ENCODE measurements around the gene COL17A1.

Gene COL17A1

GRCh38 chr10:104036069-104036384 lies 49.7 kb downstream of the COL17A1 start:
- H3K27me3 ChIP-seq (ENCODE audit: insufficient read depth, low read length): no peaks in the 10 kb centered on the region
- H3K36me3 ChIP-seq (ENCODE audit: insufficient read depth, low read length): no peaks in the 10 kb centered on the region
- H4K20me1 ChIP-seq (ENCODE audit: insufficient read depth, low read length): no peaks in the 10 kb centered on the region
- H3K9me3 ChIP-seq (ENCODE audit: low read length): no peaks in the 10 kb centered on the region
- no peaks in the 10 kb centered on the region for H3F3A ChIP-seq (ENCODE audit: insufficient read depth, low read length)
- H3K4me3 ChIP-seq (ENCODE audit: low read depth, low read length, poor library complexity, severe bottlenecking): no peak overlapping the region
- H3K27ac ChIP-seq (ENCODE audit: low read depth, low read length, poor library complexity, severe bottlenecking): no peak overlapping the region
- TF ChIP-seq CTCF (IDR thresholded peaks at IDR 0.05; ENCODE audit: low read length) (no peak), EZH2 (IDR thresholded peaks at IDR 0.05; ENCODE audit: borderline replicate concordance, low read length) (no peak)
- no peak overlapping the region for H2AFZ ChIP-seq (ENCODE audit: low read length)
- no peaks in the 10 kb centered on the region for H3K79me2 ChIP-seq (ENCODE audit: insufficient read depth, low read length)
- no peaks in the 10 kb centered on the region for H3K4me1 ChIP-seq (ENCODE audit: insufficient read depth, low read length, severe bottlenecking)
- H3K4me2 ChIP-seq (ENCODE audit: low read length): no peak overlapping the region
- no peak overlapping the region for H3K9ac ChIP-seq (ENCODE audit: low read length)
- H3K9me2 ChIP-seq (ENCODE audit: low read depth, low read length): no peaks in the 10 kb centered on the region

GRCh38 chr10:104035194-104036068 lies 50.2 kb downstream of the COL17A1 start:
- H3K9ac ChIP-seq (ENCODE audit: low read length): no peak overlapping the region
- H3K4me2 ChIP-seq (ENCODE audit: low read length): no peak overlapping the region
- no peak overlapping the region for H3K4me3 ChIP-seq (ENCODE audit: low read depth, low read length, poor library complexity, severe bottlenecking)
- H3K36me3 ChIP-seq (ENCODE audit: insufficient read depth, low read length): no peaks in the 10 kb centered on the region
- TF ChIP-seq CTCF (IDR thresholded peaks at IDR 0.05; ENCODE audit: low read length) (no peak), EZH2 (IDR thresholded peaks at IDR 0.05; ENCODE audit: borderline replicate concordance, low read length) (no peak)
- no peaks in the 10 kb centered on the region for H3K9me2 ChIP-seq (ENCODE audit: low read depth, low read length)
- no peaks in the 10 kb centered on the region for H3K27me3 ChIP-seq (ENCODE audit: insufficient read depth, low read length)
- H3K4me1 ChIP-seq (ENCODE audit: insufficient read depth, low read length, severe bottlenecking): no peaks in the 10 kb centered on the region
- no peak overlapping the region for H3K27ac ChIP-seq (ENCODE audit: low read depth, low read length, poor library complexity, severe bottlenecking)
- no peaks in the 10 kb centered on the region for H3K9me3 ChIP-seq (ENCODE audit: low read length)
- no peaks in the 10 kb centered on the region for H4K20me1 ChIP-seq (ENCODE audit: insufficient read depth, low read length)
- H3K79me2 ChIP-seq (ENCODE audit: insufficient read depth, low read length): no peaks in the 10 kb centered on the region
- H3F3A ChIP-seq (ENCODE audit: insufficient read depth, low read length): no peaks in the 10 kb centered on the region
- no peak overlapping the region for H2AFZ ChIP-seq (ENCODE audit: low read length)

- Histone ChIP-seq H4K20me1 (ENCODE audit: insufficient read depth, low read length) (no peaks in the 10 kb centered on the region), H3K9me3 (ENCODE audit: low read length) (no peaks in the 10 kb centered on the region), H3F3A (ENCODE audit: insufficient read depth, low read length) (no peaks in the 10 kb centered on the region), H3K27ac (ENCODE audit: low read depth, low read length, poor library complexity, severe bottlenecking) (no peak overlapping the region), H3K79me2 (ENCODE audit: insufficient read depth, low read length) (no peaks in the 10 kb centered on the region), H3K9ac (ENCODE audit: low read length) (no peak overlapping the region), H3K27me3 (ENCODE audit: insufficient read depth, low read length) (no peaks in the 10 kb centered on the region), H3K4me1 (ENCODE audit: insufficient read depth, low read length, severe bottlenecking) (no peaks in the 10 kb centered on the region), H3K9me2 (ENCODE audit: low read depth, low read length) (no peaks in the 10 kb centered on the region), H2AFZ (ENCODE audit: low read length) (no peak overlapping the region), H3K36me3 (ENCODE audit: insufficient read depth, low read length) (no peaks in the 10 kb centered on the region), H3K4me3 (ENCODE audit: low read depth, low read length, poor library complexity, severe bottlenecking) (no peak overlapping the region), H3K4me2 (ENCODE audit: low read length) (no peak overlapping the region)
- TF ChIP-seq EZH2 (IDR thresholded peaks at IDR 0.05; ENCODE audit: borderline replicate concordance, low read length): no peak
- TF ChIP-seq CTCF (IDR thresholded peaks at IDR 0.05; ENCODE audit: low read length): no peak
These were observed 51.1 kb downstream of the COL17A1 start for GRCh38 chr10:104034401-104035193.
